HG03469 (cell line): ENCODE results near the gene COTL1.

Experiments
- ATAC-seq: cut with Tn5 transposase; IDR thresholded peaks from one replicate; pipeline ENCODE4 v1.9.1; 2021; ENCODE audit warnings: mild to moderate bottlenecking, moderate library complexity, moderate number of reproducible peaks; ENCODE audit not compliant: unreplicated experiment

Gene COTL1

DNA sequence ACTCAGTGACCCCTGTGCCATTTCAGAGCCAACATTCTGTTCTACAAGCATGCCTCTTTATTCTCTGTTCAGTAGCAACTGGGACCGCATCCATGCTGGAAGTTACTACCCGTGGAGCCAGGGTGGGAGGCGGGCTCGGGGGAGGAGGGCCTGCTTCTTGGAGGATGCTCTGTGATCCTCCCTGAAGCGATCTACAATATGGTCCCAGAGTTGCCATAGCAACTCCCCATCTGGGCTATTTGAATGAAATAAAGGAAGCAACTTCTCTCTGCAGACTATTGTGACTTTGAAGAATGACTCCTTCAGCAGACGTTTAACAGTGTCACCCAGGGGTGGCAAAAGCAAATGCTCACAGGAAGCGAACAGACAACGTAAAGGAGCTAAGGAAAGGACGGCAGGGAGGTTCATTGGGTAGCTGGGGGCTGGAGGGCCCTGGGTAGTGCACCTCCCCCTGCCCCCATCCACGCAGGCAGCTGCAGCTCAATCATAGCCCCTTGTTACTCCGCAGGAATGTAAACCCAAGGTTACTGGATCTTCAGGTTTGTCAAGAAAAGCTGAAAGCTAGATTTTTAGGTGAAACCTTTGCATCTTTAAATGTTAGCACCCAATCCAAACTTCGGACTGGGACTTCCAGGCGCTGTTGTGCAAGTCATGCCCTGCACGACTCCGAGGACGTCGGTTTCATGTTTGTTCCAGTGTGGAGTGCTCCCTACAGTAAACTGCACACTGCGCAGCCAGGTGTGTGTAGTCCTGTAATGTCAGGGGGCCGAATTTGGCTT lies 62.3 kb downstream of the COTL1 start:
- no peak for ATAC-seq

GRCh38 chr16:84554627-84555328 lies 63.1 kb downstream of the COTL1 start:
- no peak for ATAC-seq

GRCh38 chr16:84553873-84554399 lies 63.9 kb downstream of the COTL1 start:
- ATAC-seq: no peak

GRCh38 chr16:84552135-84552534 lies 65.7 kb downstream of the COTL1 start:
- no peak for ATAC-seq

DNA sequence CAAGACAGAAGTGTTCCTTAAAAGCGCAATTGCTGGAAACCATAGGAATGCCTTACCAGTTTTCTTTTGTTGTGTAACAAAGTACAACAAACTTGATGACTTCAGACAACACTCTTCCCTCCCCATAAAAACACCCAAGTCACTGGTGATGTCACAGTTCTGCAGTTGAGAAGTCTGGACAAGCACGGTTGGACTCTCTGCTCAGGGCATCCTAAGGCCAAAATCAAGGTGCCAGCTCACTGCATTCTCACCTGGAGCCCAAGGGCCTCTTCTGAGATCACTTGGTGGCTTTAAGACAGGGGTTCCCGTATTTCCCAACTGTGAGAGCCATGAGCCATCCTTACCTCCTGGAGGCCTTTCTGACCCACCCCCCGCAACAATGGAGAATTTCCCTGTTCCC lies 67.8 kb downstream of the COTL1 start:
- ATAC-seq: no peak

DNA sequence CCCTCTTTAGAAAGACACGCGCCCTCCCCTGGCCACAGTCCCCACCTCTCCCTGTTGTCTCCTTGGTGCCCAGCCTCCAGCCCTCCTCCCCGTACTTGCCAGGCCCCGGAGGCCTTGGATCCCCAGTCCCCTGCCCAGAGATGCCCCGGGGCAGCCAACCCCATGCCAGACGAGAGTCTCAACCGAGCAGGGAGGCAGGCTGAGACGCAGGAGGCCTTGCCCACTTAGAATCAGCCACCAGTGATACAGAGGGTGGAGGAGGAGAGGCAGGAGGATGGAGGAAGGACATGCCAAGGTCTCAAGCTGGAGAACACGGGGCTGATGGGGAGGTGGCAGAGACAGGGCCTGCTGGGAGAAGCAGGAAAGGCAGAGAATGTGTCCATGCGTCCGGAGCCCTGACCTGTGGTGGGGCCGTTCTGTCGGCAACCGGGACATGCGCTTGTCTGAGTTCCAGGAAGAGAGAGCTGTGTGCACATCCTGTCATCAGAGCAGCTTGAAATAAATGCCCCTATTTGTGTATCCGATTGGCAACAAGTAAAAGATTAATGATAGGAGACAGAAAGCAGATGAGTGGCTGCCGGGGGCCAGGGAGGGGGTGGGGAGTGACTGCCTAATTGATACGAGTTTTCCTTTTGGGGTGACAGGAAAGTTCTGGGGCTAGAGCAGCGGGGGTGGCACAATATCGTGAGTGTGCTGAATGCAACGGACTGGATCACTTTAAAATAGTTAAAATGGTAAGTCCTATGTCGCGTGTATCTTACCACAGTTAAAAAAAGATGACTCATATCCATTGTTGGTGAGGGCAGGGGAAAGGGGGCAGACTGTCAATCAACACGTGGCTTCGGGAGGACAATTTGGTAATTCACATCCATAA lies 68.7 kb downstream of the COTL1 start:
- ATAC-seq: no peak

DNA sequence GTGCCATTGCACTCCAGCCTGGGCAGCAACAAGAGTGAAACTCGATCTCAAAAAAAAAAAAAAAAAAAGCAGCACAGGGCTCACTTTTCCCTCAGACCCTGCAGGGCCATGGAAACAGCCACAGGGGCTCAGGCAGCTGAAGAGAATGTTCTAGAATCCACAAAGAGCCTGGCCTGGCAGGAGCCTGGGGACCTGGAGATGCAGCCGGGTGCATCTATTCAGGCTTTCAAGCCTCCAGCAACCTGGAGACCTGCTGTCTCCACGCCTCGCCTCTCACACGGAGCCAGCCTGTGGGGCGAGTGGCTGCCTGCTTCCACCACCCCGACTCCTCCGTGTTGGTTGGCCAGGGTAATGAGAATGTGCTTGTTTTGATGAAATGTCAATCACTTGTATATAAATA lies 69.4 kb downstream of the COTL1 start:
- no peak for ATAC-seq

- no peak for ATAC-seq
Observed at GRCh38 chr16:84547546-84548061, 70.3 kb downstream of the COTL1 start.

DNA sequence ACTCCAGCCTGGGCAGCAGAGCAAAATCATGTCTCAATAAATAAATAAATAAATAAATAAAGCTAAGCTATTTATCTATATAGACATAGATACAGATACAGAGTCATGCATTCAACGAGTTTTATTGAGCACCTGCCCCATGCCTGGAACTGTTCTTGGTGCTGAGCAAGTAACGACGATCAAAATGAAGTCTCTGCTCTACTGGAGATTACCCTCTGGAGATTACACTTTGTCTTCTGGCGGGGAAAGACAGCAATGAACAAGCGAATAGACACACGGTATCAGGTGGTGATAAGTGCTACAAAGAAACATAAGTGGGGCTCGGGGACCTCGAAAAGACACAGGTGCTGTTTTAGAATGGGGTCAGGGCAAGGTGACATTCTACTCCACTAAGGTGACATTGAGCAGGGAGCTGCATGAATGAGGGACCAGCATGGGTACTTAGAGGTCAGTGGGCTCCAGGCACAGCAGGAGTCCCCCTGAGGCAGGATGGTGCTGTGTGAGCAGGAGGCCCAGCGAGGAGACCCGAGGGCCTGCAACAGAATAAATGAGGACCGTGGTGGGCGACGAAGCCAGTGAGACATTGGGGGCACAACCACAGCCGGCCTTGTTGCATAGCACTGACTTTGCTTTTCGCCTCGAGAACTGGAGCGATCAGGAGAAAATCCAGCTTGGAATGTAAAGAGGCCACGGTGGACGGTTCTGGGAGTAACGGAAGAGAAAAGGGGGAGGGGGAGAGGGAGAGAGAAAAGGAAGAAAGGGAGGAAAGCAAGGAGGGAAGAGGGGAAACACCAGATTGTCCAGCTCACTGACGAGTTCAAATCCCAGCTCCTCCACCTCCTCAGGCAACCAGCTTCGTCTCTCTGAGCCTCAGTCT lies 71.0 kb downstream of the COTL1 start:
- no peak for ATAC-seq

DNA sequence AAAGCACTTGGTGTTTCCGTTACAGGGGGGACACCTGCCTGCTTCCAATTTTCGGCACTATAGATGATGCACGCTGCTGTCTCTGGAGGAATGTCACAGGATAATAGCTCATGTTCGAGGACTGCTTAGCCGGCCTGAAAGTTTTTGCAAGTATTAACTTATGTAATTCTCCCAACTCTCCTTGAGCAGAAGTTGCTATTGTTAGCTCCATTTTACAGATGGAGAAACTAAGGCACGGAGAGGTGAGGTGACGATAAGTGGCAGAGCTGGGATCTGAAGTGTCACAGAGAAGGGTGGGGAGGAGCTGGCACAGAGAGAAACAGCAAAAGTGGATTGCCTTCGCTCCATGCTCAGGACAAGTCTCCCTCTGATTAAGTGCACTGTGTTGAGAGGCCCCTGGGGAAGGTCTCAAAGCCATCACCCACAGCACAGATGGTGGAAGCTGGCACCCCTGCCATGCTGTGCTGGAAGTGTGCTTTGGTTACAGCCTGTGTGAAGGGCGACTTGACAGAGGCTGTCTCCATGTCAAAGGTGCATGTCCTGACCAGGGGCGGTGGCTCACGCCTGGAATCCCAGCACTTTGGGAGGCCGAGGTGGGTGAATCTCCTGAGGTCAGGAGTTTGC lies 72.7 kb downstream of the COTL1 start:
- ATAC-seq: no peak

GRCh38 chr16:84544031-84544773 lies 73.7 kb downstream of the COTL1 start:
- ATAC-seq: no peak

DNA sequence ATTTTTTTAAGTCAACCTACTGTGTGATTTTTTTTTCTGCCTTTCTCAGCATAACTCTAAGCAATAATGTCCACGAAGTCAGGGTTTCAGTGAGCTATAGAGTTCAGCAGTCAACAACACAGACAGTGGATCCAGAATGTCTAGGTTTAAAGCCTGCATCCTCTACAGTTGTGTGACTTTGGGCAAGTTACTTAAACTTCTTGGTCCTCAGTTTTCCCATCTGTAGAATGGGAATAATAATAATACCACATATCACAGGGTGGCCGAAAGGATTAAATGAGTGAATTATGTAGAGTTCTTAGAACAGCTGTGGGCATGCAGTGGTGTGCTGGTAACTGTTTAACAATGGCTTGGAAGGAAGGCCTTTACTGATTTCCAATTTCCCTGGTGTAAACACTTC lies 74.6 kb downstream of the COTL1 start:
- ATAC-seq: no peak

DNA sequence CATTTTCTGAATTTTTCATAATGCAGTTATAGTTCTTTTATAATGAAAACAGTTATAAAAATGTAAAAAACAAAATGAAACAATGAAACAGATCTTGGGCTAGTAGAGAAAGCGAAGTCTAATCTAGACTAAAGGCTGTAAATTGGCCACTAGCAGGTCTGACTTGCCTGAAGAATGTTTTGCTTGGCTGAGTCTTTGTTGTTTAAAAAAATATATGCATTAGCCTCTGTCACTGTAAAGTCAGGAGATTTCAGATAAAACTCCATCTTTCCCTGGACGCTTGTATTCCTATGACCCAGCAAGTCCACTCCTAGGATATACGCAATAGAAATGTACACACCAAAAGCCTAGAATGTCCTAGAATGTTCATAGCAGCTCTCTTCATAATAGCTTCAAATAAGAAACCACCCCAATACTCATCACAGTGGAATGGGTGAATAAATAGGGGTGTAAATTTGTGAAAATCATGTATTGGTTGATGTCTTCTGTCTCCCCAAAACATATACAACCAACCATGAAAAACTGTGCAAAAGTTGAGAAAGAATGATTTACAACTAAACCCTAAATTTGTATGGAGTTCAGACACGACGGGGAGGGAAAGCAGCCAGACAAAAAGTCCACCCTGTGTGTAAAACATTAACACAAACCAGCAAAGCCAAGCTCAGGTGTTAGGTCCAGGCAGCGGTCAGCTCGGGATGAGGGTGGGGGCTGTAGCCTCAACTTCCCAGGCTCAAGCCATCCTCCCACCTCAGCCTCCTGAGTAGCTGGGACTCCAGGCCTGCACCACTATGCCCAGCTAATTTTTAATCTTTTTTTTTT lies 75.7 kb downstream of the COTL1 start:
- ATAC-seq: no peak

DNA sequence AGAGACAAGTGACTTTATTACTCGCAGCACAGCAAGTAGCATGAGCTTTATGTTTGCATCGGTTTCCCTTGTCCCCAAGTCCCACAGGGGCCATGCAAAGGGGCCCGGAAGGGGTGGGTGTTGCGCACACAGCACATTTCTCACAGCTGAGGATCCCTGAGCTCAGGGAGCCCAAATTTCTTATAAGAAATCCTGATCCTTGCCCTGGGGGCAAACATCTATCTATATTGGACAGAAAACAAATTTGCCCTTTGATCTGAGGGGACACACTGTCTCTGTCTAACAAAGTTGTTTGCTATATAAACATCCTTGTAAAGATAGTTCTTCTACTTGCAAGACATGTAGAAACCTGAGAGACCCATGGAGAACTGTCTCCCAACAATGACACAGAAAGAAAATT lies 77.7 kb downstream of the COTL1 start:
- no peak for ATAC-seq

- ATAC-seq: no peak
Observed at GRCh38 chr16:84538222-84538840, 79.5 kb downstream of the COTL1 start.

DNA sequence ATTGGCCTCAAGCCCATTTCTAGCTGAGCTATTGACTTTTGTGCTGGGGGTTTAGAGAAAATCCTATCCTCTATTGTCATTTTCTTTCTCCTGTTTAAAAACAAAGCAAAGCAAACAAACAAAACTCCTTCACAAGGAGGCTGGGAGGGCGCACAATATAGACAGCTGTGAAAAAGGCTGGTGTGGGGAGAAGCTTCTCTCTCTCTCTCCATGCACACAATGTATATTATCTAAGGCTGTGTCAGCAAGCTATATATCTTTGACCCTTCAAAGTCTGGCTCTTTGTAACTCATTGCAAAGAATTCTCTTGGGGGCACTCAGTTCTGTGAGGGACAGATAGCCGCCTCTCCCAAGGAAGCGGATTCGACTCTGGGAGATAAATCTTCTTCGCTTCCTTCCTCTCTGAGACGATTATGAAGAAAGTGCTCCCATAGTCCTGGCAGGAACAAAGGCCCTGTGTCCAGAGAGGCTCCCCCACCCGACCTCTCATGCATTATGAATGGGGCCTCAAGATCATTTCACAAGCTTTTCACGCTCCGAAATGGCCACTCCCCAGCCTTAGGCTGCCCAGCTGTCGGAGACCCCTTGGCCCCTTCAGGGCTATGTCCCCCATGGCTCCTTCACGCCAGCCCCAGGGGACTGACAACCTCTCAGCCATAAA lies 80.3 kb downstream of the COTL1 start:
- ATAC-seq: no peak

GRCh38 chr16:84535851-84536250 lies 82.0 kb downstream of the COTL1 start:
- no peak for ATAC-seq
